C4-2B (cell line): ENCODE results near the gene SLC4A1.
A peak's percentile ranks its signal among the peaks of the same experiment; 100 is the strongest.

Experiments
- H3K27ac ChIP-seq: fragments of 450-650 bp; 2 replicates; pipeline ENCODE4 v1.5.1; 2017
- ZFX ChIP-seq: fragments of 450-650 bp; IDR thresholded peaks from 2 replicates; pipeline ENCODE4 v1.6.1; 2017
- TF ChIP-seq, protein P1 (sequence below): fragments of 450-650 bp; conservative IDR thresholded peaks from 2 replicates; pipeline ENCODE4 v1.5.1; 2017; ENCODE audit warnings: mild to moderate bottlenecking

The SLC4A1 gene

DNA sequence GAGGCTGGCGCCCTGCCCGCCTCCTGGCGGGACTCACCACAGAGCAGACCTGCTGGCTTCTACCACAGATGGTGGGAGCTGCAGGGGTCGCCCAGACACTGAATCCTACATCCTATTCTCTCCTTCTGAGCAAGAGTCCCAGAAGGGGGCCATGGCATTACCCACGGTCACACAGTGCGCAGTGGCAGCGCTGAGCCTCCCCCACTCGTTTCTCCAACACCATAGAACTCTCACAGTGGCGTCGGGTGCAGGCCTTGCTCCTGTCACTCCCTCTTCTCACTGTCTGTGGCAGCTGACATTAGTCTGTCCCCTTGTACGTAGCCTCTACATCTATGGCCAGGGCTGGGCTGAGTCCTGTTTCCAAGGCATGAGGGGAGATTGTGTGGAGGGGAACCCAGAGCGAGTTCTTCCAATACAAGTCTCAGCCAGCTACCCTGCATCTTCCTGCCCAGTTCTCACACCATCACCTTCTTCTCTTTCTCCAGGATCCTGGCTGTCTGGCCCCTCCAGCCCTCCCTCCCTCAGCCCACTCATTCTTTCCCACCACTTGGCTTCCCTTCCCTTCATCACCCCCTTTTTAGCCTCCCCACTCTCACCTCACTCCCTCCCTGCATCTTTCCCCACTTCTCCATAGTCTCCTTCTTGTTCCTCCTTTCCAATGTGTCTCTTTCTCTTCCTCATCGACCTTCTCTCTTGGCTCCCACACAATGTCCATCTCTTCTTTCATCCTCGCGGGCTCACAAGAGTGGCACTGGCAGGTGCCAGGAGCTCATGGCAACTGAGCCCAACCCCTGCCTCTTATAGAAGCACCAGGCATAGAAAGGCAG lies 54.3 kb downstream of the SLC4A1 start:
- H3K27ac ChIP-seq, result no peak overlapping the region
- TF ChIP-seq, protein P1, sequence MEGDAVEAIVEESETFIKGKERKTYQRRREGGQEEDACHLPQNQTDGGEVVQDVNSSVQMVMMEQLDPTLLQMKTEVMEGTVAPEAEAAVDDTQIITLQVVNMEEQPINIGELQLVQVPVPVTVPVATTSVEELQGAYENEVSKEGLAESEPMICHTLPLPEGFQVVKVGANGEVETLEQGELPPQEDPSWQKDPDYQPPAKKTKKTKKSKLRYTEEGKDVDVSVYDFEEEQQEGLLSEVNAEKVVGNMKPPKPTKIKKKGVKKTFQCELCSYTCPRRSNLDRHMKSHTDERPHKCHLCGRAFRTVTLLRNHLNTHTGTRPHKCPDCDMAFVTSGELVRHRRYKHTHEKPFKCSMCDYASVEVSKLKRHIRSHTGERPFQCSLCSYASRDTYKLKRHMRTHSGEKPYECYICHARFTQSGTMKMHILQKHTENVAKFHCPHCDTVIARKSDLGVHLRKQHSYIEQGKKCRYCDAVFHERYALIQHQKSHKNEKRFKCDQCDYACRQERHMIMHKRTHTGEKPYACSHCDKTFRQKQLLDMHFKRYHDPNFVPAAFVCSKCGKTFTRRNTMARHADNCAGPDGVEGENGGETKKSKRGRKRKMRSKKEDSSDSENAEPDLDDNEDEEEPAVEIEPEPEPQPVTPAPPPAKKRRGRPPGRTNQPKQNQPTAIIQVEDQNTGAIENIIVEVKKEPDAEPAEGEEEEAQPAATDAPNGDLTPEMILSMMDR, result no peak

DNA sequence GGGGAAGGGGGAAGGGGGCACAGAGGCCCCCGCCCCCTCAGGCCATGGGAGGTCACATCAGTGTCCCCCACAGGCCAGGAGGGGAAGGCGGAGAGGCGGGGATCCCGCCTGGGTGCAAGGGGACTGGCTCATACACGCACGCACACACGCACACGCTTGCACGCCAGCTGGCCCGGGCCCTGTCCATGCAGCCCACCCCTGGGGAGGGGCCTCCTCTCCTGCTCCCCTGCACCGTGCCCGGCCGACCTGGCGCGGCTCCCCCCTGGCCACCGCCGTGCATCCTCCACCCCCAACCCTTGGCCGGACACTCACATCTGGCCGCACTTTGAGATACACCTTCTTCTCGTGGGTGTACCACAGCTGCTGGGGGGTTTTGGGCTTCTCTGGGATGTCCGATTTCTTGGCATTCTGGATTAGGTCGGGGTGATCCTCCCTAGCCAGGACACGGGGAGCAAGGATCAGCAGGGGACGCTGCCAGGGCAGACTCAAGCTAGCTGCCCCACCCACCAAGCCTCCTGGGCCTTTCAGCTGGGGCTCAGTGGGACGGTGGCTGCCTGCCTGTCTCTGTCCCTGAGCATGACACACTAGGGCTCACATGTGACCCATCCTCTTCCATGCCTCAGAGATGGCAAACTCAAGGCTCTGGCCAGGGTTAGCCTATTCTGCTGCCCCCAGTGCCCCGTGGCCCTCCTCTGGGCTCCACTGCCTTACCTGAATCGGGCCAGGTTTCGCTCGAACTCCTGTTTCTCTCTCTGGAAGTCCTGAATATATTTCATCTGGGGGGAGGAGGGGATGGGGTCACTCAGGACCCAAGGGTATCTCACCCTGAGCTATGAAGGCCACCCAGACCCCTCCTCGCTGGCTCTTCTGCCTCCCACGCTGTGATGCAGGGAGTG lies 55.2 kb downstream of the SLC4A1 start:
- TF ChIP-seq, protein P1, result no peak
- TF ChIP-seq ZFX, result no peak
- H3K27ac ChIP-seq, result no peak overlapping the region

DNA sequence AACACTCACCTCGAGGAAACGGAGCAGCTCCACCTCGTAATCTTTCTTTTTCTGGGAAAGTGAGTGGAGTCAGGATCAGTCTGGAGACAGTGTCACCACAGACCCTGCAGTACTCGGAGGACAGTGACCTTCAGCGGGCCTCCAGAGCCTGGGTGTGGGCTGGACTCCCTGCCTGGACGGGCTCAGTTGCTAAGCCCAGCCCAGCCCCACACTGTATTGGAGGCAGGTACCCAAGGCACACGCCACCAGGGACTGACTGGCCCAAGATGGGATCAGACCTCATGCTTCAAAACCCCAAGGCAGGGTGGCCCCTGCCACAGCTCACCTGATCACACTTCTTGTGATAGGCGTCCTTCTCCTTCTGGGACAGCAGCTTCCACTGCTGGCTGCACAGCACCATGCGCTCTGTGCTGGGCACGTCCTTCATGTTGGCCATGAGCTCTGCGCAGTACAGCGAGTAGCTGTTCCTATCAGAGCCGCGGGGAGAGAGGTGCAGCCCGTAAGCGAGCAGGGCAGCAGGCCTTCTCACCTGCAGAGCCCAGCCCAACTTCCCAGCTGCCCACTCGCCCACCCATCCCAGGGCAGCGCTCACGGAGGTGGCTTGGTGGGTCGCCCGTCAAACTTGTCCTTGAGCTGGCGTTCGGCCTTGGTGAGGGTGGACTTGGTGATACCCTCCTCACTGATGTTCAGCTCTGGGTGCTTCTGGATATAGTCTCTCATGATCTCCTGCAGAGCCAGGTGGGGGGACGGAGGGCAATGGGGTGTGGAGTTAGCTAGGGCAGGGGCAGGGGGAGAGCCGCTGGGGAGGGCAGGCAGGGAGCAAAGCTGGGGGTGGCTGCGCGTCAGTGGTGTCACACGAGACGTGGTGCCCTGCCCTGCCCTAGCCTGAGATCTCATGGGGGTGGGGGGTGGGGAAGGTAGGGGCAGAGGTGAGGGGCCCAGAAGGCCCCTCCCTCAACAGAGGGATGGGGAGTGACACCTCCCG lies 56.4 kb downstream of the SLC4A1 start:
- H3K27ac ChIP-seq, result no peak overlapping the region
- TF ChIP-seq, protein P1, result no peak
- TF ChIP-seq ZFX, result no peak

DNA sequence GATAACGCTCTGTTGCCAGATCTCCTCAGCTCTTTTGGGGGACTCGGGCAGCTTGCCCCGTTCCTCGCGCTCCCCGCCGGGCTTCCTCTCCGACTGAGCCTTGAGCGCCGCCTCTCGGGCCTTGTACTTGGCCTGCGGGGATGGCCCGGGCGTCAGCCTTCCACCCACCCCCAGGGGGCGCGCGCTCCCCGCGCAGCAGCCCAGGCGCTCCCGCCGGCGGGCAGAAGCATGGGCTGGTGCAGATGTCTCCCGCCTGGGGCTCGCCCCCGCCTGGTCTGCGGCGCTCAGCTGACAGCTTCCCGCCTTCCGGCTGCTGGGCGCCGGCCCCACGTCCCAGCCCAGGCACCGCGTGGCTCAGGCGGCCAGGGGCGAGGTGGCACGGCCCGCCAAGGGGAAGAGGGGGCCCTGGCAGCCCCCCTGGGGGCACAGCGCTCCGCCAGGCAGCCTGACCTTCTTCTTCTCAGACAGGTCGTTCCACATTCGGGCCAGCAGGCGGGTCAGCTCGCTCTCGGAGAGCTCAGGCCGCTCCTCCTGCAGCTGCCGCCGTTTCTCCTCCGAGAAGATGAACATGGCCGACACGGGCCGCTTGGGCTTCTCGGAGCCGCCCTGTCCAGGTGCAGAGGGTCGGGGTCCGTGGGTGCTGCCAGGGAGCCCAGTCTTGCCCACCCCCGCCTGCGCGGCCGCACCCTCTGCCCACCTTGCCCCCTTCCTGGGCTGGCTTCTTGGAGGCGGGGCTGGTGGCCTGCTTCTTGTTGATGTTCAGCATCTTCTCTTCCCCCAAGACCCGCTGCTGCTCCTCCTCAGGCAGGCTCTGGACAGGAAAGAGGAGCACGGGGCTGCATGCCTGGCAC lies 57.4 kb downstream of the SLC4A1 start:
- TF ChIP-seq ZFX, result no peak
- TF ChIP-seq, protein P1, result peak; percentile 27
- no peak overlapping the region for H3K27ac ChIP-seq

DNA sequence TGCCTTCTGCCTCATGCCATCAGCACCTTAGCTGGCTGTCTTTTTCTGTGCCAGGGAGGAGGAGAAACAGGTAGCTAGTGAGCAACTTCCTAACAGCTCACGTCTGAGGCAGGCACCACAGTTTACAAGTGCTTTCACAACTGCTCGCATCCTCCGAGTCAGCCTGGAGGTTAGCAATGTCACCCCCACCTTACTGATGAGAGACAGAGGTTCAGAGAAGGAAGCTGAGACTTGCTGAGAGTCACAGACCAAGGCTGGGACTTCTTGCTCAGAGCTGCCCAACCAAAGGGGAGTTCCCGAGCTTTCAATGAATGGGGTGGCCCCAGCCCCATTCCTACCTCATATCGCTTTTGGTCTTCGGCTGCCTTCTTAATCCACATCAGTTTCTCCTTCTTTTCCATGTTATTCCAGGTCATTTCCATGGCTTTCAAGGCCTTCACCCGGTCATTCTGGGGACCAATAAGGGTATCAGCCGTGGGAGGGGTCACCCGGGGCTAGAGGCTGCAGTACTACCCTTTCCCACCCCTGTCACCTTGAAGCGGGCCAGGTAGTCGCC lies 58.1 kb downstream of the SLC4A1 start:
- TF ChIP-seq, protein P1, result no peak
- no peak for TF ChIP-seq ZFX
- no peak overlapping the region for H3K27ac ChIP-seq

DNA sequence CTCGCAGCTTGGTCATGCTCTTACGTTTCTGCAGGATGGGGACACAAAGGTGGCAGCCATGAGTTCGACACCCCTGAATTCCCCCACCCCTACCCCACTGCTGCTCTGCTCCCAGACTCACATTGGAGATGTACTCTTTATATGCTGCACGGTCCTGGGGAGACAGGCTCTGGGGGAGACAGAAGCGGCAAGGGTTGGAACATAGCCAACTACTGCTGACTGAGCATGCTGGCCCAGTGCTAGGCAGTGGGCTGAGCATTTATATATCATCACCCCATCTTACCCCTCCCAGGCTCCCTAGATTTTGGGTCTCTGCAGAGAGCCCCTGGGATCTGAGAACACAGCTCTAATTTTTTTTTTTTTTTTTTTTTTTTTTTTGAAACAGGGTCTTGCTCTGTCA lies 60.2 kb downstream of the SLC4A1 start:
- TF ChIP-seq, protein P1, result no peak
- TF ChIP-seq ZFX, result no peak

More for the DNA sequence above, 60.2 kb downstream of the SLC4A1 start:
- H3K27ac ChIP-seq, result no peak overlapping the region
